ENCODE measurements around the gene MYOZ1.
"Not testable (repeated sequence)": the region's sequence is repeated elsewhere in the genome, so short reads cannot be mapped to it uniquely, and the experiment has no call there.

The MYOZ1 gene

DNA sequence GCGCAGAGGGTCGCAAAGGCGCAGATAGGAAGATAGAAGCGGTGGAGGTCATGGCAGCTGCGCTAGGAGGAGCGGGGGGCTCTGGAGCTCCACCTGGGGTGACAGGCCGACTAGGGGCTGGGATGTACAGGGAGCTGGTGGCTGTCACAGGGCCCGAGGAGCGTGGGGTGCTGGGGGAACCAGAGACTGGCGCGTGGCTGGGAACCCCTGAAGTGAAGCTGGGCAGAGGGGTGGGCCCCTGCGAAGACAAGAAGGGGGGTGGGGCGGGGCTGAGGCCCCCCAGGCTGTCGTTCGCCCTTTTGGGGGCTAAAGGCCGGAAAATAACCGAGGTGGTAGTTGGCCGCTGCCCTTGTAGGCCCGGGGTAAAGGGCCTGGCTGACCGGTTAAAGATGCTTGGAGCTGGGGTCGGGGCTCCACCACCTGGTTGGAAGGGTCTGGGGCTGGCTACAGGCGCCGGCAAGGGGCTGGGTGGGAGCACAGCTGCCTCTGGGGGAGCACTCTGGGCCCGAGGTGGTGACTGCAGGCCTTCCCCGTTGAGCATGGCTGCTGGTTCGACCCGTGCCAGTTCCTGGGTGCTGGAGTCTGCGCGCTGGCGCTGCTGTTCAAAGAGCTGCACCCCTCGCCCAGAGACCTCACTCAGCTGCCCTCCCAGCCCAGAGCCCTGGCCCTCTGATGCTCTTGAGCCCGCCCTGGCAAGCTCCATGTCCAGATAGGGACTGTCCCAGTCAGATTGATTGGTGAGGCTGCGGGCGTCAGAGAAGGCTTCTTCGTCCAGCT, 6.8 kb upstream of the MYOZ1 start:
- no peak for DNase-seq (ENCODE audit: low spot score)

DNA sequence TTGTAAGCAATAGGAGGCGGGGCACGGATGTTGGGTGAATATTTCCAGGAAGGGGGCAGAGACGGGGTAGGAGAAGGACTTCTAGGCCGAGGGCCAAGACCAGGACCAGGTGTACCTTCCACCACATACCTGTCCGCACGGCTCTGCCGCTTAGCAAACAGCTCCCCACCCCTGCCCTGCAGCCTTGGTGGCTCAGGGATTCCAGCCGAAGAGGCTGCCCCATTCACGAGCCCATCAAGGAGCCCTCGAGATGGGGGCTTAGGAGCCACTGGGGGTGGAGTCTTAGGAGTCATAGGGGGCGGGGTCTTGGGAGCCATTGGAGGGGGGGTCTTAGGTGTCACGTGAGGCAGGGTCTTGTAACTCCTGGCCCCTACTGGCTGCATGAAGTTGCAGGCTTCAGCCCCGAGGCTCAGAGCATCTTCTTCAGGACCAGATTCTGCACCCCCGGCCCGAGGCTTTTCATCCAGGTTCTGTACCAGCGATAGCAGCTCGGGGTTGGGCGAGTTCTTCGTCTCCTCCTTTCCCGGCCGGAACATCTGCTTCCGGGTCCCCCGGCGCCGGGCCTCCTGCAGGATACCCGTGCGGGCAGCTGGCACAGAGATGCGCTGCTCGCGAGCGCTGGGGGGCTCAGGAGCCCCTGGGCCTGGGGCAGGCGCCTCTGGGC, 6.1 kb upstream of the MYOZ1 start:
- peak; percentile 32 for DNase-seq (ENCODE audit: low spot score)

DNA sequence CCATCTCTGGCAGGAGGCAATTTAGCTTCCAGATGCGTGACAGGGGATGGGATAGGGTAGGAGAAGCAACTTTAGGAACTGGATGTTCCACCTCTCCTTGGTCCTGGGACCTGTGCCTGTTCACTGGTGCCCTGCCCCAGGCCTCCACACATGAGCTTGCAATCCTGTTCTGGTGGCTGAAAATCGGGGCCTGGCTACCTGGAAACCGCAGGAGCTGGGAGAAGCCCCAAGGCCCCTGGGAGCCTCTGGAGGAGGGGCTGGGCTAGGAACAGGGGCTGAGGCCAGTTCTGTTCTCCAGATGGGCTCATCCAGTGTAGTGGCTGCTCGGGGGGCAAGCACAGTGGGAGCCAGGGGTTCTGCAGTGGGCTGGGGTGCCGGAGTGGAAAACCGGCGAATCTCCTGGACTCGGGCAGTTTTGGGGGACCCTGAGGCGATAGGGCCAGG, 5.3 kb upstream of the MYOZ1 start:
- DNase-seq (ENCODE audit: low spot score) = no peak

DNA sequence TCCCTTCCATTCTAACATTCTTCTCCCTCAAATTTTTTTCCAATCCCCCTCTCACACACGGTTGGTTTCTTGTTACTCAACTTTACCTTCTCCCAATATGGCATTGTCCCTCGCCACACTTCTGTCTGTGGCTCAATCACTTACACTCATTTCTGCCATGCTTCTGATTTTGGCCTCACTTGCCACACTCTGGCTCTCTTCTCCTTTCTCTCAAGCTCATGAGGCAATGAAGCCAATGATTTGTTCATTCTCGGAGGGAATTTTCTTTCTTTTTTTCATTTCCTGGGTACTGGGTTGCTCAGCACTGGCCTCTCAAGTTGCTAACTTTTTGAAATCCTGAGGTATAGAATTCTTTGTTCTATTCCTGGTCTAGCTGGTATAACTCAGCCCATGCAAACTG, 4.0 kb upstream of the MYOZ1 start:
- DNase-seq (ENCODE audit: low spot score) = no peak

DNA sequence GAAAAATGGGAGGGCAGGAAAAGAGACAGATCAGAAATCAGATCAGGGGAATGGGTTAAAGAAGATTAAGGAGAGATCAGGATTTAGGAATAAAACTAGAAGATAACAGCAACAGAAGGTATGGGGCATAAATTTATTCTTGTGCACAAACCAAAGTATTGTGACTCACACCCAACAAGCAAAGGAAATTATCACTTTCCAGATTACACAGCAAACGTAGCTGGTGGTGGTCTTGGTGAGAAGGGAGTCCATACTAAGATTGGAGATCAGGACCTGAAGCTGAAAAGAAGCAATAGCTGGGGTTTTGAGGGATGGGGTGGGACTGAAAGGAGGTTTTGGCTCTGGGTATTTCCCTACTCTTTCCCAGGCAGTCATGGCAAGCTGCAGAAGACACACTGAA, 3.5 kb upstream of the MYOZ1 start:
- DNase-seq (ENCODE audit: low spot score) = no peak

DNA sequence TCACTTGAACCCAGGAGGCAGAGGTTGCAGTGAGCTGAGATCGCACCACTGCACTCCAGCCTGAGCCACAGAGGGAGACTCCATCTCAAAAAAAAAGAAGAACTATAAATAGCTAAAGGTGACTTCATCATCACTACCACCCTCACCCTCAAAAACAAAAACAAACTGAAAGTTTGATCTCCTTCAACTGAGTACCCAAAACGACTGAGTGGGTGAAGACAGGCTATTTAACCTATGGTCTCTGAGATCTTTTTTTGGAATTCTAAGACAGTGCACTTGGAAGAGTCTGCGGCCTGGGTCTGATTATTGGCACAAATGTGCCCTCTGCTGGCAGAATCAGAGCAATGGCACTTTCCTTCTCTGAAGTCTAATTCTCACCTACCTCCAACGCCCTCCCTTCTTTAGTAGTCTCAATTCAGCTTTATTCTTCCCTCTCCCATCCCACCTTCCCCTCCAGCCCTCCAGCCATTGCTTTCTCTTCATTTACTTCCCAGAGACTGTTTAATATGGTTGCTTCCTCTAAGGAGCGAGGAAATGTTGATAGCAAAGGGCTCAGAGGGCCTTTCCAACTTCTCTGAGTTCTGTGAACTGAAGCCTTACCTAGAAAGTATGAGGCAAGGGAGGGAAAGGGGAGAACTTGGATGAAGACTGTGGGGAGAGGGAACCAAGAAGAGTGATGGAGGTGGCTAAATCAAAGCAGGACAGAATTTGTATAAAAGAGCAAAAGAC, 2.9 kb upstream of the MYOZ1 start:
- peak; percentile 80 for DNase-seq (ENCODE audit: low spot score)

DNA sequence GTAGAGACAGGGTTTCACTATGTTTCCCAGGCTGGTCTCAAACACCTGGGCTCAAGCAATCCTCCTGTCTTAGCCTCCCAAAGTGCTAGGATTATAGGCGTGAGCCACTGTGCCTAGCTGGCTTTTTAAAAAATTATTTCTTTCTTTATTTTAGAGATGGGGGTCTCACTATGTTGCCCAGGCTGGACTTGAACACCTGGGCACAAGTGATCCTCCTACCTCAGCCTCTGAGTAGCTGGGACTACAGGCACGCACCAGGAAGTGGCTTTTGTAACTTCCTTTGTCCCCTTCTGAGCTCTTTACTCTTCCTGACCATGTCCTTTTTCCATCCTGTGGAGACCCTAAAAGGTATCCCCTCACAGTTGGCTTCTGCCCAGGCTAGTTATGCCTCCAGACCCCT, 2.1 kb upstream of the MYOZ1 start:
- DNase-seq (ENCODE audit: low spot score) = no peak

DNA sequence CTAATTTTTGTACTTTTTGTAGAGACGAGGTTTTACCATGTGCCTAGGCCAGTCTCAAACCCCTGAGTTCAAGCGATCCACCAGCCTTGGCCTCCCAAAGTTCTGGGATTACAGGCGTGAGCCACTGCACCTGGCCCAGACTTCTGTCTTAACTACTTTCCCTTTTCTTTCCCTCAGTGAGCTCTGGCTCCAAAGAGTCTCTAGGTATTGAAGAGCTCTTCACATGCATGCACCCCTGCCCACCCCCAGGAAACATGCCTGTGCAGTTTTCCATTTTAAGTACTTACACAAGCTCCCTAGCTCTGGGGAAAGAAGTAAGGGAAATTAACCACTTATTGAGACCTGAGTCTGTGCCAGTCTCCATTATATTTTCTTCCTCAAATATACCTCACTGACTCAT, 2.0 kb downstream of the MYOZ1 start:
- DNase-seq (ENCODE audit: low spot score) = no peak

DNA sequence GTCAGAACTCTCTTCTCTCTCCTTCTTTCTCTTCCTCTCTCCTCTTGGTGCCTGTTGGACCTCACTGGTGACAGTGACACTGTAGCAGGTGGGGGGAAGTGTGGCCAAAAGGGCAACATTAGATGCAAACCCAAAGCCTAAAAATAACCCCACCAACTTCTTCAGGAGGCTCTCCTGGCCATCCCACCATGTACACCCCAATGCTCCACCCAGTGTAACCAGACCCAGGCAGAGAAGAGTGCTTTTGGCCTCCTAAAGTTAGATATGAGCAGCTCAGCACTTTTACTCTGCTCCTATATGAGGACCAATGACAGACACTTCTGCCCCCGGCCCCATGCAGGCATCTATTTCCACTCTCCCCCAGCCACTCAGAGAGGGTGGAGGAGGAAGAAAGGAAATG, 5.5 kb downstream of the MYOZ1 start:
- DNase-seq (ENCODE audit: low spot score) = no peak

DNA sequence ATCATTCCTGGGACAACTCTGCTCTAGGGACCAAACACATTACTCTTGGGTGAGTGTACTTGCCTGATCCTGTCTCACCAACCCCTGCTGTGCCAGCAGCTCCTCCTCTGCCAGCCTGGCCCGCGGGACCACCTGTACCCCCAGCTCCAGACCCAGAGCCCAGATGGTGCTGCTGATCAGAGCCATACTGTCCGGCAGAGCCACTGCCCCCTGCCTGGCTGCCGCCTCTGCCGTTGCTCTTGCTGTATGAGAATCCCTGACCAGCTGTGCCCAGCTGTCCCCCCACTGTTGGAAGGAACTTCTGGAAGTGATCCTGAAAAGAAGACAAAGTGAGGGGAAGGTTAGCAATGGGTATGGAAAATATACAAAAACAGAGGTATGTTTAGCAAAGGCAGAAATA, 6.9 kb downstream of the MYOZ1 start:
- no peak for DNase-seq (ENCODE audit: low spot score)

DNA sequence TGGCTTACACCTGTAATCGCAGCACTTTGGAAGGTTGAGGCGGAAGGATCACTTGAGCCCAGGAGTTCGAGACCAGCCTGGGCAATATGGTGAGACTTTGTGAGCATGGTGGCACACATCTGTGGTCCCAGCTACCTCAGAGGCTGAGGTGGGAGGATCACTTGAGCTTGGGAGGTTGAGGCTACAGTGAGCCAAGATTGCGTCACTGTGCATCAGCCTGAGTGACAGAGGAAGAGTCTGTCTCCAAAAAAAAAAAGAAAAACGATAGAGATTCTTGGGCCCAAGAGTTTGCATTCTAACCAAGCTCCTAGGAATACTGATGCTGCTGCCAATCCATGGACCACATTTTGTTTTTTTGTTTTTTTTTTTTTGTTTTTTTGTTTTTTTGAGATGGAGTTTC, 12.1 kb downstream of the MYOZ1 start:
- no peak for DNase-seq (ENCODE audit: low spot score)

DNA sequence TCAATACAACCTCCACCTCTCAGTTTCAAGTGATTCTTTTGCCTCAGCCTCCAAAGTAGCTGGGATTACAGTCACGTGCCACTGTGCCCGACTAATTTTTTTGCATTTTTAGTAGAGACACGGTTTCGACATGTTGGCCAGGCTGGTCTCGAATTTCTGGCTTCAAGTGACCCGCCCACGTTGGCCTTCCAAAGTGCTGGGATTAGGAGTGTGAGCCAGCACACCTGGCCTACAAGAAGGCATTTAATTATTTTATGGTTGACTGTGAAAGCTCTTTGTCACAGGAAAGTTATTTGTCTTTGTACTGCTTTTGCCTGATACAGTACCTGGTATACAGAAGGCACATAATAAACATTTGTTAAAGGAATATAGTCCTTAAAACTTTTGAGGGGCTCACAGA, 12.9 kb downstream of the MYOZ1 start:
- no peak for DNase-seq (ENCODE audit: low spot score)

DNA sequence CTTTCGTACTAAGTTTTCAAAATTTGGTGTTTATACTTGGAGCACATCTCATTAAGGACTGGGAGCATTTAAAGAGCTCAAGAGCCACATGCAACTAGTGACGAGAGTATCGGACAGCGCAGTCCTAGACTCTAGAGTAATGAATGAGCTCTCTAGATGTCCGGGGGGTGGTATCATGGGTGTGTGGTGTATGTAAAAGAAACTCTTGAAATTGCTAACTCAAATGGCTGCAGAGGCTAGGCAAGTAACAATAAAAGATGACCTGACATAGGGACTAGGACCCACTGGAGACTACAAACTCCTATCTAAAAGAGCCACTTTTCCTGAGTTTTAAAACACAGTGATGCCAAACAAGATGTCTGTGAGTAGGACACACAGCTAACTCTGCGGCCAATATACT, 14.0 kb downstream of the MYOZ1 start:
- no peak for DNase-seq (ENCODE audit: low spot score)

DNA sequence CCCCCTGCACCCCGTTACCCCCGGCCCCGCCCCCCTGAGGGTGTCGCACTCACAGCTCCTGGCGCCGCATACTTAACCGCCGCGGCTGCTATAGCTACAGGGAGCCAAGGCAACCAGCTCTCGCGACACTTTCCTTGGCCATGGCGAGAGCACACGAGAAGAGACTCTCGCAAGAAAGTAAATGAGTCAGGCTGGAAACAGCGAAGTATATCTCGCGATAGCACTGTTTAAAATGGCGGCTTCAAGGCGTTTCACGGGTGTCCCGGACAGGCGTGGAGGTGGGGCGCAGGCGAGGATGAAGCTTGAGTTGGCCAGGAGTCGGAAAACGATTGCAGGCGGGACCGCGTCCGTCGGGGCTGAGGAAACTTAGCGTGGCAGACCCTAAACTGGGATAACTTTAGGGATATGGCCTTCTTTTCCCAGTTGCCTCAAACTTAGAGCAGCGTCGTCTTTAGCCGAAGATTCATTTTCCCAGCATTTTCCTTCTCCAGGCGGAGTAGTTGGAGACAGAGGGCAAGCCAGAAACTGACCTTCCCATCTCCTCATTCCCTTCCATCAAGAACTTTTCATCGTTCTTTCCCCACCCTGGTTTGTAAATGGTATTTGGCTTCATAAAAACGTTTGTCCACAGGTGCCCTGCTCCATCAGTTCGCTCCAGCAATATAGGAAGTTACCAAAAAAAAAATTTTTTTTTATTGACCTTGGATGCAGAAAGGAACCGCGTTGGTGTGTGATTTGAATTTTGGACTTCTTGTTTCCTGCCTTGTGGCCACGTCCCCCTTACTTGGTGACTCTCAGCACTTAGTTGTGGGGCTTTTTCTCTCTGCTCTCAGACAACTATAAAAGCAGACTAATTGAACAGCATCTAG, 15.2 kb downstream of the MYOZ1 start:
- peak; percentile 94 for DNase-seq (ENCODE audit: low spot score)

DNA sequence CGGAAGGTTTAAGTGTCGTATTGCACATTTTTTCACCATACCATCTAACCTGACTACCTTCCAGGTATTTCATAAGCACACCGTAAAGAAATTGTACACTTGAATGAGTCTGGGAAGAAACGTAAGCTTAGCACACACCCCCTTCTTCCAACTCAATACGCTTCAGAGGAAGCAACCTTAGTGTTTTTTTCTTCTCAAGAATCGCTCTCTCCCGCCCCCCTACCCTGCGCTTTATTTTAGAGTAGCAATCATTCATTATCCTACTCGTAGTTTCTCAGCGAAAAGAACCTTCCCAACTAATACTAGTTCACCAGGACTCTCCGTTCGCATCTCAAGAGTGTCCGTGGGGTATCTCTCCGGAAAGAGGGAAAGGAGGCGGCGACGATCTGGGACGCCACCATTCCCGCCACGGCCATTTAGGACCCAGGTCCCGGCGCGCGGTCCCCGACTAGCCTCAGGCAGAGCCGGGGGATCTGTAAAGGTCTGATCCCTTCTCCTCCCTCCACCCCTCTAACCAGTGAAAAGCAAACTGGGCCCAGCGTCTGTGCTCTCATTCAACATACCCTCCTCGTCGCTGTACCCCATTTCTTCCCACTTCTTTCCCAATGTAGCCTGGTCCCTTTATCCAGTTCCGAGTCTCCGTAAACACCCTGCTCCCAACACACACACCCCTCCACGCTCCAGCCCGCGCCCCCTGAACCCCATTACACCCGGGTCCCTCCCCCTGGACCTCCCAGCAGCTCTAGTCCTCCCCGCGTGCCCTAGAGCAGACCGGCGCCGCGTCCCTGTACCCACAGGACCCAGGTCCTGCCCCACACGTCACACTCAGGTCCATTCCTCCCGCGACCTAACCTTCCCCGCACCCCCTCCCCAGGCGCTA, 16.0 kb downstream of the MYOZ1 start:
- no peak for DNase-seq (ENCODE audit: low spot score)

DNA sequence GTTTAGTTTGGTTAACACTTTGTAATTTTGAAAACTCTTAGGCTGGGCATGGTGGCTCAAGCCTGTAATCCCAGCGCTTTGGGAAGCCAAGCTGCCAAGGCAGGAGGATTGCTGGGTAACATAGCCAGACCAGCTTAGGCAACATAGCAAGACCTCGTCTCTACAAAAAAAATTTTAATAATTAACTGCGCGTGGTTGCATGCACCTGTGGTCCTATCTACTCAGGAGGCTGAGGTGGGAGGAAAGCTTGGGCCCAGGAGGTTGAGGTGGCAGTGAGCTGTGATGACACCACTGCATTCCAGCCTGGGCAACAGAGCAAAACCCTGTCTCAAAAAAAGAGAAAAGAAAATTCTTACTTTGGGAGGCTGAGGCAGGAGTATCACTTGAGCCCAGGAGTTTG, 18.2 kb downstream of the MYOZ1 start:
- no peak for DNase-seq (ENCODE audit: low spot score)

DNA sequence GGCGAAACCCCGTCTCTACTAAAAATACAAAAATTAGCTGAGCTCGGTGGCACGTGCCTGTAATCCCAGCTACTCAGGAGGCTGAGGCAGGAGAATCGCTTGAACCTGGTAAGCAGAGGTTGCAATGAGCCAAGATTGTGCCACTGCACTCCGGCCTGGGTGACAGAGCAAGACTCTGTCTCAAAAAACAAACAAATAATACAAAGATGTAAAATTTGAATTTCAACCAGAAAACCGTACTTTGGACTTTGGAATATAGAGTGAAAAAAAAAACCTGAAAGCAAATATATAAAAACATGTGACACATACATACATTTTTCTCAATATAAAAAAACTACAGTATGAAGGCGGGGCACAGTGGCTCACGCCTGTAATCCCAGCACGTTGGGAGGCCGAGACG, 20.3 kb downstream of the MYOZ1 start:
- not testable (repeated sequence) for DNase-seq (ENCODE audit: low spot score)

DNA sequence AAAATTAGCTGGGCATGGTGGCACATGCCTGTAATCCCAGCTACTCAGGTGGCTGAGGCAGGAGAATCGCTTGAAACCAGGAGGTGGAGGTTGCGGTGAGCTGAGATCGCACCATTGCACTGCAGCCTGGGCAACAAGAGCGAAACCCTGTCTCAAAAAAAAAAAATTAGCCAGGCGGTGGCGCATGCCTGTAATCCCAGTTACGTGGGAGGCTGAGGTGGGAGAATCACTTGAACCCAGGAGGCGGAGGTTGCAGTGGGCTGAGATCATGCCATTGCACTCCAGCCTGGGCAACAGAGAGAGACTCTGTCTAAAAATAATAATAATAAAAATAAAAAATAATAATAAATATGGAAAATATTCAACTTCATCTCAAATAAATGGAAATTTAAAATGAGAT, 24.1 kb downstream of the MYOZ1 start:
- not testable (repeated sequence) for DNase-seq (ENCODE audit: low spot score)

DNA sequence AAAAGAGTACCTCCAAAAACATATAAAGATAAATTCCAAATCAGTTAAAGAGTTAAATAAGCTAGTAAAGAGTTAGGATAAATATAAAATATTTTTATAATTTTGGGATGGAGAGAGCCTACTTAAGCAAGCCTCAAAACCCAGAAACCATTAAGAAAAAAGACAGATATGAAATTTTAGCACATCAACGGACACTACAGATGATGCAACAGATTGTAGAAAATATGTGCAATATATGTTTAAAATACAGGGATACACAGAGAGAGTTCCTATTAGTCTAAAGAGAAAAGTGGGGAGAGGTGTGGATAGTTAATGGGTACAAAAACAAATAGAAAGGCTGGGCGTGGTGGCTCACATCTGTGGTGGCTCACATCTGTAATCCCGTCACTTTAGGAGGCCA, 26.6 kb downstream of the MYOZ1 start:
- no peak for DNase-seq (ENCODE audit: low spot score)

DNA sequence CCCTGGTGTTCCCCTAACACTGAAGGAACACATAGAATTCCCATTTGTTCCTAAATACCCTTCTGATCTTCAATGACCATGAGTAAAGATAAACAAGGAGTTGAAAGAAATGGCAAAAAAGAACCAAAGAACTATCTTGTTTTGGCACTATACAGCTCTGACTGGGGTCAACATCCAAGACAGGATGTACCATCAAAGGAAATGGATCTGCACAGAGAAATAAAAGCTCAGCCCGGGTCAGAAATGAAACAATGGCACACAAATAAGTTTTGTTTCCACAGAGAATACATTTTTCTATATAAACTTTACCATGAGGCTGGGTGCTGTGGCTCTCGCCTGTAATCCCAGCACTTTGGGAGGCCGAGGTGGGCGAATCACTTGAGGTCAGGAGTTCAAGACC, 32.2 kb downstream of the MYOZ1 start:
- no peak for DNase-seq (ENCODE audit: low spot score)

DNA sequence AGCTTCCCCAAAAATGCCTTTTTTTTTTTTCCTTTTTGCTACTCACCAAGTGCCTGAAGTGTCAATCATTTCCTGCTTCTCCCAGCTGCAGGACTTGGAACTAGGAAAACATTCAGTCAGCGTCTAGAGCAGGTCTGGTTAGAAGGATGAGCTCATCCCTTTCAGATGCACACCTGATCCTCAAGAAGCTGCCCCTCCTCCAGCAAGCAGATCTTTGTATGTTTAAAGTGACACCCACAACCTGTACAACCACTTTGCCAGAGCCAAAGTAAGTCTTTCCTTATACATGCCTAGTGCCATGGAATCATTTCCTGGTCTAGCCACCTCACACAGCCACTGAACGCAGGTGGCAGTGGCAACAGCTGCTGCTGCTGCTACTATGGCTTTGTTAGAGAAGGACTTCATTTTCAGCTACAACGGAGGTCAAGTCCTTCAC, 39.8 kb downstream of the MYOZ1 start:
- DNase-seq (ENCODE audit: low spot score) = peak; percentile 25
